Measurements from ENCODE around the gene CDK5RAP3. TPM values are rescaled to one million over a fixed set of nuclear protein-coding genes. Genes with fewer than 3 reads are reported as not detected.

The CDK5RAP3 gene
- total RNA-seq, 1 donor from 2014 or later = 76.6 TPM

DNA sequence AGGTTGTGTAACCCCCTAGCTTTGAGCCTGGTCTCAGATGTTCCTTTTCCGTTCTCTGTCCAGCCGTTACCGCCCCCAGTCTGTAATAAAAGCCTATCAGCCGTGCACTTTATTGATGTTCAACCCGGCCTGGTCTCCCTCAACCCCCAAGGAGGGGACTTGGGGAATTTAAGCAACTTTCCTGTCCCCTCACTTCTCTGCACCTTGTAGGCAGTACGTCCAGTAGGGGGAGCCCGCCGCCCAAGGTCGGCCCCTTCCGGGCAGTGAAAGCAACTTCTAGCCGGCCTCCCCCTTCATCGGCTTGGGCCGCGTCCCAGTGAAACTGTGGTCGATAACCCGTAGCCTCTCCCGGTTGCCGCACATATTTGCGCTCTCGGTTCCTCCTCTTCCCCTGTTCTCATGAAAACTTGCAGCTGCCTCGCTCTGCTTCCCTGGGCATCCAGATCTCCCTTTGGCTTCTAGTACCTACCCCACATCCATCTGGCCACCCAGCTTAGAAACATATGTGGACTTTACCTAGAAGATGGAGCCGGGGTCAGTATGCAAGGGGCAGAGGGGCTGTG lies 21.6 kb upstream of the CDK5RAP3 start:
- peak; percentile 84 for DNase-seq

DNA sequence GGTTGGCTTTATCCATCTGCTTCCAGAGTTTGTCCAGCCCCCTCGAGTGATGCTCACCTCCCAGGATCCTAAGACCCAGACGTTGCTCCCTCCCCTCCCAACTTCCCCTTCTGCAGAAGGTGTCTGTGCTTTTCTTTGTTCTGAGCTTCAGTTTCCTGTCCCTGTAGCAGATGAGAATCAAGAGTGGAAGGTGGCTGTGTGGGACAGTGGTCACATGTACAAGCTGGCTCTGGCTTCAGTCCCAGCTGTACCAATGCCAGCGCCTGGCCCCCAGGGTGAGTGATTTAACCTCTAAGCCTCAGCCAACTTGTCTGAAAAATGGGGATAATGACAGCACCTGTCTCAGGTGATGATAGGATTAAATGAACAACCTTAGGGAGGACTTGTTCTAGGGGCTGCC lies 21.0 kb upstream of the CDK5RAP3 start:
- DNase-seq = no peak

DNA sequence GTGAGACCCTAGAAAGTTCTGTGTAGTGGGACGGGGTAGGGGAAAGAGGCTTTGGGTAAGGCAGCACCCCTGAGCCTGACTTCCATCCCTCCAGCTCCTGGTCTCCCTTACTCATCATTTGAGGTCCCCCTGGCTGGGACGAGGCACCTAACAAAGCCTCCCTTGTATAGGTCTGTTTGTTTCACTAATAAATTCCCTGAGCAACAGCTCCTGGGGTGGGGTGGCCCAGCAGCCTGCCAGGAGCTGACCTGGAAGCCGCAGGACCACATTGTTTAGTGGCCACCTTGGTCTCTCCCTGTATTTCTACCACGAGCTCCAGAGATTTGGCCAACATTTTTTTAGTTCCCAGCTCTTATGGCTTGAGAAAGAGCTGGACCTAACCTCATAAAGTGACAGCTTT lies 20.5 kb upstream of the CDK5RAP3 start:
- no peak for DNase-seq

DNA sequence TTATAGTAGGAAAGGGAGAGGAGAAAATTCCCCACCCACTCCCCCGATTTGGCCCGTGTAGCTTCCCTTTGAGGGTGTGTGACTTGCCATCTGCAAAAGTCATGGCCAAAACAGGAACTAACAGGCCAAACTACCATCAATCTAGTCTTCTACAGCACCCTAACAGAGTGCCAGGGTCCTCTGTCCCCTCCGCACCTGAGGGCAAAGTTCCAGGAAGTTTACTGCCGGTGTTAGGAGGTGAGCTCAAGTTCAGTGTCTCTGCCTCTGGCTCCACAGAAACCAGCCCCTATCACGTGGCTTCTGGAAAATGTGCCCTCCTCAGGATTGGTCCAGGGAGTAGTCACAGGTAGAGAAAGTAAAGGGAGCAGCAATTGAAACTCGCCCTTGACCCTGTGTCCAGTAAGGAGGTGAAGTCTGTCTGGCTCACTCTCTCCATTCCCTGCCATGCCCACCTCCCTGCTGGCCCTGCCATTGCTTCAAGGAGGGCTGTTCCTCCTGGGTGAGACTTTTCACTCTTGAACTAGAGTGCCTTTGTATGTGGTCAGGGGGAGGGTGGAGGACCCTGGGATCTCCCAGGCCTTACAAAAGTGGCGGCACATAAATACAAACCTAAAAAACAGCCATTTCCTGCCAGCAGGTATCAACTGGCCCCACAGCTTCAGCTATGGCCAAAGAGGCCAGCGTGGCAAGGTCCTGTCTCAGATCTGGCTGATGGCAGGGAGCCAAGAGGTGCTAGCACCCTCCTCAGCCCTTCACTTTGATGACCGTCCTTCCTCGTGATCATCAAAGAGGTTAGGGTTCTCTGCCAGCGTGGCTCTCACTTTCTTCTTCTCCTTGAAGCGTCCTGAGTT lies 18.5 kb upstream of the CDK5RAP3 start:
- no peak for DNase-seq

DNA sequence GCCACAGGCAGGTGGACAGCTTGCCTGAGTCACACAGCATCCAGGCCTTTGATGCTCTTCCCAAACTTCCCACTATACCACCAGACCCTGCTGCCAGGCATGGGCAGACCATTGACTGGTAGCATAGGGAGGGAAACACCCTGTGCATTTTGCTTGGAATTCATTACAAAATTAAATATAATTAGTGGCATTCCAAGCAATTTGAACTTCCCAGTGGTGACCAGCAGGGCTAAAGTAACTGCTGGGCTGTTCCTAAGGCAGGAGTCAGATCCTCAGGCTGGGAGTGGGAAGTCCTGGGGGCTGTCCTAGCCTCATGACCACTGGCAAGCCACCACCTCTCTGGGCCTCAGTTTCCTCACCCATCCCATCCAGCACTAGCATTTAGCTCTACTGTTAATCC lies 17.0 kb upstream of the CDK5RAP3 start:
- DNase-seq = no peak

DNA sequence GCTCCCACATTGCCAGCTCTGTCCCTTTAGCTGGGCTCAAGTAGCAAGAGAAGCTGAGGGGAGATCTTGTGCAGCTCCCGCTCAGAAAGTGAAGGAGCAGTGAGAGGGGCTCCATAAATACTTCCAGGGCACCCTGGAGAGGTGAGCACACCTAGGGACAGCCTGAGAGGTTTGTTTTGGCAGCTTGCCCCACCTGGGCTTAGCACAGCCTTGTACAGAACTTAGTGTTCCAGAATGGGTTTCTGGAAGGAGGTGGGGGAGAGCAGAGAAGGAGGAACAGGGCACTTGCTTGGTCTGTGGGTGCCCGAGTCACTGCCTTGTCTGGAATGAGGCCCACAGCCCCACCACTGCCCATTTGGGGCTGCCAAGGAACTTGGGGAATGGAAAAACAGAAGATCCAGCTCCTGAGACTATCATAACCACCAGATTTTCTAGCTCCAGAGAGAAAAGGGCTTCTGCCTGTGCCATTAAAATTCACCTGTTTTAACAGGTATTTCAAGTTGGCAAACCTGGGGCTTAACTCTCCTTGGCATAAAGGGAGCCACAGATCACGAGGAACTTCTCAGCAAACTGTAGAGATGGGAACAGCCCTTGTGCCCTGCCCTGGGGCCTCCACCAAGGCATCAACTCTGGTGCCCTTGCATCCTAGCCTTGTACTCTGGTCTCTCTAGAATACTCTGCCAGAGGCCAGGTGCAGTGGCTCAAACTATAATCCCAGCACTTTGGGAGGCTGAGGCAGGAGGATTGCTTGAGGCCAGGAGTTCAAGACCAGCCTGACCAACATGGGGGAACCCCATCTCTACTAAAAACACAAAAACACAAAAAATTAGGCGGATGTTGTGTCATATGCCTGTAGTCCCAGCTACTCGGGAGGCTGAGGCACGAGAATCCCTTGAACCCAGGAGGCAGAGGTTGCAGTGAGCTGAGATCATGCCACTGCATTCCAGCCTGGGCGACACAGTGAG lies 15.1 kb upstream of the CDK5RAP3 start:
- DNase-seq = no peak

DNA sequence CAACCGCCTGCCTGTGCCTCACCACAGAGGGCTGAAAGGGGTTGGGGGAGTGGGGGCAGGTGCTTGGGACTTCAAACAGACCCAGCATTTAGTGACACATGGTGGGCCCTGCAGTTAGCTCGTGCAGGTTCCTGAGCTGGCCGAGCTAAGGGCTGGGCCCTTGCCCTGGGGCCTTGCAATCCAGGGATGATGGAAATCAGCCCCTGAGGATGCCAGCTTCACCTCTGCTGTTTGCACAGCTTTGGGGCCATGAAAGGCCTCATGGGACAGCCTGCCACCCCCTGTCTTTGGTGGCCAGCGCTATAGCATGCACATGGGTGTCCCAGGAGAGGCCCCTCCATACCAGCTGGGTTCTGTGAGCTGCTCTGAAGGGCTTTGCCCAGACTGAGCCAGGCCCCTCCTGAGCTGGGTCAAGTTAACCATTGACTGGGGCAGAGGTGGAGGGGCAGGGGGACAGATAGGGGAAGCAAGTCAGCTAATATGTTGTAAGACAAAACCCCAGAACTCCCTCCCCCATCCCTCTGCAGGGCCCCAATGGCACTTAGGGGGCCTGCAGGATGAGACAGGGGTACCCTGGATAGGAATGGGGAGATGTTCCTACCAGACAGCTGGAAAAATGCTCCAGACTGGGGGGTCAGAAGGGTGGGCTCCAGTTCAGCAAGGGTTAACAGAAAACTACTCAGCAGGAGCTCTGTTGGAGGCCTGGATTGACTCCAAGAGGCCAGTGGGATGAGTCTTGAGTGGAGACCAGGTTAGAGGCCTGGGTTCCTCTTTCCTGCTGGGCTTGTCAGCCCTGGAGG lies 13.9 kb upstream of the CDK5RAP3 start:
- DNase-seq = no peak

DNA sequence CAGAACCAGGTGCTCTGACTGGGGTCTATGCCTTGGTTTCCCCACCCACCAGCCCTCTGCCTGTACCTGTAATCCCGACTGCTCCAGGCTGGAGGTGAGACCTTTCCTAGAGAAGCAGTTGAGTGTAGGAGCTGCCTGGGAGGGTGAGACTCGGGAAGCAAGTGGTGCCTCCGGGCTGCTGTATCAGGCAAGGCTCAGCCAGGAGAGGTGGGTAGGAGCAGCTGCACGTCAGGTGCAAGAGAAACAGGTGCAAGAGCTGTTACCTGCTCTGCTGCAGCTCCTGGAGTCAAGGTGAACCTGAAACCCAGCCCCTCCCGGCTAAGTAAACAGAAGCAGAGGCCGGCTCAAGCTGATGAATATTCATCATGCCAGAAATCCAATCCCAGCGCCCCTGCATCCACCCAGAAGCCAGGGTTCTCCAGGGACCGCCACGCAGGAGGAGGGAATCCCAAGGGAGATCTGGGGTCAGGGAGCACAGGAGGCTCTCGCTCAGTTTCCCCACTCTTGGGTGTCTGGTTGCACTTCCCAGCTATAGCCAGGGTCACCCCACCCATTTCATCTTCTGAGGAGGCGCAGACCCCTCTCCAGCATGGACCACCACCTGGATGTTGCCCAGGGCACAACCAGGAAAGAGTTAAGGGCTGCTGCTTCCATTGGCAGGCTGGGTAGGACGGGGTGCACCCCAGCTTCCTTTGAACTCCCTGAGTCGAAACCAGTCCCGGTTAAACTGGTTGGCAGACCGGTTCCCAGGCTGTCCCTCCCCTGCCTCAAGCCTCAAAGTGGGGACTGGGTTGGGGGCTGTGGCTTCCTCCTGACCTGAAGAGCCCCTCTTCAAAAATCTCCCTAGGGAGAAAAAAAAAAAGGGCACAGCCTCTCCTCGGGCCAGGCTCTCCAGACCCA lies 13.1 kb upstream of the CDK5RAP3 start, which contains the start of gene PRR15L:
TSS of gene PRR15L (minus strand) at position 293 of the 900 bp plus-strand sequence. CDS start 4,649 bp downstream, outside the sequence.
- DNase-seq = no peak

DNA sequence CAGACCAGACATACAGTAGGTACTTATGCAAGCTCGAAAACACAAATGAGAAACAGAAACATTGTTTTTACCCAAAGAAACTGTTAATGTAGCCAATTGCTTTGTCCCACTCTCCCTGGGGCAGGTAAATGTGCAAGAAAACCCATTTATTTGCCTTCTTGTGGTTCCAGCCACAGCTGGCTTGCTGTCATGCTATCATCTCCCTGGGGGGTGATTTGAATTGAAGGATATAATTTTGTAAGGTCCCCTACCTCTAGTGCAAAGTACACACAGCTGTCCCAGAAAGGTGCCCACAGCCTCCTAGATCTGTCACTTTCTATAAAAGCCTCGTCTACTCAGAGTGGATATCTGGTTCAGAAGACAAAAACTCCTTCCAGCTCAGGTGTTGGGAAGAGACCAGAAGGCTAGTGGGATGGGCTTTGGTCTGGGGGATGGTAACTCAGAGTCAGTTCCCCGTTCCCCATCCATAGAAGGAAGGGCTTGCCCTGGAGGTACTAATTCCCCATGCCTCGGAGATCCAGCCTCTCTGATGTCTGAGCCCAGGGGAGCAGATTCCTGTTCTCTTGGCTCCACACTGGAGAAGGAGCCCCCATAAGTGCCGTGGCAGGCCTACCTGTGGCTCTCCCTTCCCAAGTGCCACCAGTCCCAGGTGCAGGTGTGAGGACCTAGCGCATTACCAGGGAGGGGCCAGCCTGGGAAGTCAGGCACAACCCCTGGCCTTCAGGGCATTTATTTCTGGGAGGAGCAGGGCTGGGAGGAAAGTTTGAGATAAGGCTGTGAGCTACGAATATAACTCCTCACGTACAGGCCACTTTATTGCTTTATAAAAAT lies 10.9 kb upstream of the CDK5RAP3 start:
- DNase-seq = no peak

DNA sequence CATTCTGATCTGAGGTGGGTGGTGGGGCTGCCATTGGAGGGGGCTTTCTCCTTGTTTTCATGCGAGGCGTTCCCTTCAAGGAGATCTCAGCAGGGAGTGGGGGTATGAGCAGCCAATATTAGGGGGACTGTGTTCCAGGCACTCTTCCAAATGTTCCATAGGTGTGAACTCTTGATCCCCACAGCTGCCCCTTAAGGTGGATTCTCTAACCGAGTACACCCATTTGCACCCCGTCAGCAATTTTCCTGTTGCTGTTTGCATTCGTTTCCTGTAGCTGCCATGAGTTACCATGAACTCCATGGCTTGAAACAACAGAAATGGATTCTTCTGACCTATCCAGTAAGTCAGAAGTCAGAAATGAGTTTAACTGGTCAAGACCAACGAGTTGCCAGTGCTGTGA lies 9.5 kb upstream of the CDK5RAP3 start:
- no peak for DNase-seq

DNA sequence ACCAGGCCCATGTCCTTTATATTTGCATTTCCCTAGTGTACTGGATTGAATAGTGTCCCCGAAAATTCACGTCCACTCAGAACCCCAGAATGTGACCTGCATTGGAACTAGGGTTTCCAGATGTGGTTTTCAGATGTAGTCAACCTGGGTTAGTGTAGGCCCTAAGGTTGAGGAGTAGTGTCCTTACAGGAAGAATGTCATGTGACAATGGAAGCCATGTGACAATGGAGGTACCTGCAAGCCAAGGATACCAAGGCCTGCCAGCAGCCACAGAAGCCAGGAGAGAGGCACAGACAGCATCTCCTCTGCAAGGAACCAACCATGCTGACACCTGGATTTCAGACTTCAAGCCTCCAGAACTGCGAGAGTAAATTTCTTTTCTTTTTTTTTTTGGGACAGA lies 8.0 kb upstream of the CDK5RAP3 start:
- DNase-seq = no peak

DNA sequence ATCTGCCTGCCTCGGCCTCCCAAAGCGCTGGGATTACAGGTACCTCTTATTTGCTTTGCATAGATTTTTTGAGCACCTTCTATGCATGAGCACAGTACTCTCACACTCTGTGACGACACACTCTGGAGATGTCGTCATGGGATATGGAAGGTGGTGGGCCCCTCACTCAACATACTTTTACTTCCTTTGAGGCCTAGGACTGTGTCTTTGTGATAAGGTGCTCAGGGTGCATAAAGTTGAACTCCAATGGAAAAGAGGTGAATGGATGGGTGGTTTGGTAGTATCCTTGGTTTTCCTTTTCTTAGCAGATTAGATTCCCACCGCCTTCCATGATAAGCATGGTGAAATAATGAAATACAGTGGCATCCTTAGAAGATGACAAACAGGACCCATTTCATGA lies 6.1 kb upstream of the CDK5RAP3 start:
- no peak for DNase-seq

DNA sequence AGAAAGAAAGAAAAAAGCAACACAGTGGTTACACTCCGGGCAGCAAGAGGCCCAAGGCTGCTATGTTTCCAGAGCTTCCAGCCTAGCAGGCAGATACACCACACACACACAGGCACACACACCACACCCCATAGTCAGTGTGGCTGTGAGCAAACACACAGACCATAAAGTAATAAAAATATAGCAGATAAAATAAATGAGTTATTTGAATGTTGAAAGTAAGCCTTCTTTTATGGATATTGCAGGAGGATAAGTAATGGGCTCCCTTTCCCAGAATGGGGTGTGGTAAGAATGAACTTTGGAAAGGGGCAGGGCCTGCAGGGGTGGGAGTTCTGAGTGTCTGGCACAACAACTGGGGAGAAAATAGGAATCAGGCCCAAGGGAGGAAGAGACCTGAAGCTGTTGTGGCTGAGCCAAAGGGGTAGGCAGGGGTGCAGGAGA lies 4.8 kb upstream of the CDK5RAP3 start:
- no peak for DNase-seq

DNA sequence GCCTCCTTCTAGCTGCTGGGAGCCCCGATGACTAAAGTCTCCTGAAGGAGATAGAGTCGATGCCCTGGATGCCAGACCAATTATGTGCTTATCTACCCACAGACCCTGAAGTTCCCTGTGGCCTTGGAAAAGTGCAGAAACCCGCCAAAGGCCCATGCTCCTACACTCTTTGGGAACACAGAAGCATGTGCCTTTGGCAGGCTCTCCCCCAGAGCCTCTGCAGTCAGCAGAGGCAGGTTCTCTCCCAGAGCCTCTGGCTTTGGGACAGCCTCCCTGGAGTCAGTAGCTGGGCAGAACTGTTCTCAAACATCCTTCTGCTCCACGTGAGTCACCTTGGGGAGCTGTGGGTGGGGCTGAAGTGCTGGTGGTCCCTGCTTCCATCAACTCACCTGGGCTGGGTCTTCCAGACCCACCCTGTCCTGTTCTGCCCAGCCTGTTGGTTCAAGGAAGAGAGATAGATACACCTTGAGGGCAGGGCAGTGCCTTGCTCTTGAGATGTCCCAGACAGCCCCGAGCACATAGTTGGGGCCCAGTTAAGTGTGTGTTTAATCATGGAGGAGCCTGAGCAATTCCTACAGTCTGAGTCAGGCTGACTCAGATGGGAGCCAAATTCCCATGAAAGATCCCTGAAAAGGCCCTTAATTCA lies 3.2 kb upstream of the CDK5RAP3 start:
- no peak for DNase-seq

DNA sequence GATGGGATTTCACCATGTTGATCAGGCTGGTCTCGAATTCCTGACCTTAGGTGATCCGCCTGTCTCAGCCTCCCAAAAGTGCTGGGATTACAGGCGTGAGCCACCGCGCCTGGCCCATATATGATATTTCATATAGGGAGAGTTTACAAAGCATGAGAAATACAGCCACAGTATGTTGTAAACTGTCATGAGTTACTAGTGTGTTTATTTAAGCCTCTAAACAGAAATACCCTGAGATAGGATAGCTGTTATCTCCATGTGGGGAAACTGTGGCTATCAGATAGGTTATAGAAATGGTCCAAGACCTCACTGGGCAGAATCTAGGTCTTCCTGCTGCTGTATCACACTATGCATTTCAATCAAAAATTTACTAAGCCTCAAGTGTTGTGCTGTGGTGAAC lies 2.1 kb upstream of the CDK5RAP3 start:
- no peak for DNase-seq

DNA sequence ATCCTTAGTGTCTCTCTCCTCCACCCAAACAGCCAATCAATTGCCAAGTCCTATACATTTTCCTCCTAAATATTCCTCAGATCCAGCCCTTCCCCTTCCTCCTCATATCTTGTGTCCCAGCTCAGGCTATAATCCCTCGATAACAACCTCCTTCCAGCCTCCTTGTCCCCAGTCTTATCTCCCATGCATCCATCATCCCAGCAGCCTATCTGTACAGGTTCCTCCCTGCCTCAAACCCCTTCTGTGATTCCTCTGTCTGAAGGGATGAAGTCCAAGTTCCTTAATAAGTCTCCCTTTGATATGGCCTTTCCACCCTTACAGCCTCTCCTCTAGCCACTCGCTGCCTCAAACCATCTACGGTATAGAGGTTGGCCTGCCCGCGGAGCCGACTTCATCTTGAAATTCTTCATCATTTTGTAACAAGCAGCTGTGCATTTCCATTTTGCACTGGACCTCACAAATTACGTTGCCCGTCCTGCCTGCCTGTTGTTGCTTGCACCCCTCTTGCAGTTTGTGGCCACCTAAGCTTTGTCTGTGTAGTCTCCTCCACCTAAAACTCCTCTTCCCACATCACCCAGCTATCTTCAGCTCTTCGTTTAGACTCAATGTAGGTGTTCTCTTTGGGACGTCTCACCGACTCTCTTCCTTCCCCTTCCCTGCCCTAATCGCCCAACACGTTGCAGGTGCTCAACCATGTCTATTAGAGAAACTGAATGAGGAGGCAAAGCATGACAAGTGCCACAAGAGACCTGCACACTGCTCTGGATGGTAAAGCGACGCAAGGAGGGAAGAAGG lies 786 bp upstream of the CDK5RAP3 start:
- no peak for DNase-seq

DNA sequence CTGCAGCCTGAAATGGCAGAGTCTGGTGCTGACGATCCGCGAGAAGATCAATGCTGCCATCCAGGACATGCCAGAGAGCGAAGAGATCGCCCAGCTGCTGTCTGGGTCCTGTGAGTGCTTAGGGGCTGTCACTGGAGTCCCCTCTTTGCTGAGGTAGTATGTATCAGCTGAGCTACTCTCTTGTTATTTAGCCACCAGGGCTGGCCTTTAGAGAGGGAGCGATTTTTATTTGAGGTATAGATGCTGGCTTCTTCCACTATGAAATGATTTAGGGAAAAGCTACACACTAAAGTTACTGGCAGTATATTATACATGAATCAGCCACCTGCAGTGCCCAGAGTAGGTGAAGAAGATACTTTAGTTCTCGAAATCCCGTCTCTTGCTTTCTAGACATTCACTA lies 2.6 kb downstream of the CDK5RAP3 start:
- no peak for DNase-seq

DNA sequence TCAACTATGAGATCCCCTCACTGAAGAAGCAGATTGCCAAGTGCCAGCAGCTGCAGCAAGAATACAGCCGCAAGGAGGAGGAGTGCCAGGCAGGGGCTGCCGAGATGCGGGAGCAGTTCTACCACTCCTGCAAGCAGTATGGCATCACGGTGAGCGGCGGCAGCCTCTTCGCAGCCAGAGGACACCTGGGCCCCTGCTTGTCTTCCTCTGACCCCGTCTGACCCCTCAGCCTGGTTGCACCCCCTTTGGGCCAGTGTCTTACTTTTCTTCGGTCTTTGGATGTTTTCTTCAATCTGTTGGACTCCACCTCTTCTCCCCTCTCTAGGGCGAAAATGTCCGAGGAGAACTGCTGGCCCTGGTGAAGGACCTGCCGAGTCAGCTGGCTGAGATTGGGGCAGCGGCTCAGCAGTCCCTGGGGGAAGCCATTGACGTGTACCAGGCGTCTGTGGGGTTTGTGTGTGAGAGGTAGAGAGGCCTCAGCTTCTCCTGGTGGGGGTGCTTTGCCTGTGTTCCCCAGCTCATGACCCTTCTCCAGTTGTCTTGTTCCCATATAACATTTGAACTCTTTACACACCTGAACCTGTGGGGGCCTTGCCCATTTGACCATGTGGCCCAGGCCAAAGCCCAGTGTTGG lies 4.4 kb downstream of the CDK5RAP3 start:
- DNase-seq = no peak

All from dermis blood vessel endothelial cell (primary cell).